Measurements from ENCODE around the gene DGCR2.
"Not testable (repeated sequence)": the region's sequence is repeated elsewhere in the genome, so short reads cannot be mapped to it uniquely, and the experiment has no call there.

GRCh38 chr22:19023931-19024330 is 98.3 kb downstream of the DGCR2 start:
- TF ChIP-seq CTCF, EZH2phosphoT487, EZH2 (IDR thresholded peaks at IDR 0.05): not testable (repeated sequence)
